IPS-20b (cell line): Measurements from ENCODE around the gene VPS13A.
"Not testable (repeated sequence)": the region's sequence is repeated elsewhere in the genome, so short reads cannot be mapped to it uniquely, and the experiment has no call there.

Source experiments
- H3K27ac ChIP-seq: one replicate; pipeline ENCODE4 v1.5.1; 2013; ENCODE audit warnings: low read length
- H3K27me3 ChIP-seq: 2 replicates; pipeline ENCODE4 v1.6.1; 2013; ENCODE audit warnings: mild to moderate bottlenecking, low read length, inconsistent platforms; ENCODE audit not compliant: insufficient read depth
- H3K36me3 ChIP-seq: 2 replicates; pipeline ENCODE4 v1.6.1; 2013; ENCODE audit warnings: low read depth, mild to moderate bottlenecking, inconsistent platforms, low read length, moderate library complexity; ENCODE audit not compliant: insufficient read depth
- H3K4me1 ChIP-seq: 2 replicates; pipeline ENCODE4 v1.6.1; 2013; ENCODE audit warnings: mild to moderate bottlenecking, control low read depth, inconsistent platforms, low read length, moderate library complexity; ENCODE audit not compliant: insufficient read depth
- H3K4me3 ChIP-seq: 2 replicates; pipeline ENCODE4 v1.5.1; 2013; ENCODE audit warnings: mild to moderate bottlenecking, low read length, inconsistent platforms
- H3K9ac ChIP-seq: 2 replicates; pipeline ENCODE4 v1.6.1; 2013; ENCODE audit warnings: low read depth, mild to moderate bottlenecking, inconsistent platforms, low read length, moderate library complexity
- H3K9me3 ChIP-seq: 2 replicates; pipeline ENCODE4 v1.6.1; 2013; ENCODE audit warnings: mild to moderate bottlenecking, low read depth, low read length, inconsistent platforms; ENCODE audit not compliant: insufficient read depth

VPS13A gene

DNA sequence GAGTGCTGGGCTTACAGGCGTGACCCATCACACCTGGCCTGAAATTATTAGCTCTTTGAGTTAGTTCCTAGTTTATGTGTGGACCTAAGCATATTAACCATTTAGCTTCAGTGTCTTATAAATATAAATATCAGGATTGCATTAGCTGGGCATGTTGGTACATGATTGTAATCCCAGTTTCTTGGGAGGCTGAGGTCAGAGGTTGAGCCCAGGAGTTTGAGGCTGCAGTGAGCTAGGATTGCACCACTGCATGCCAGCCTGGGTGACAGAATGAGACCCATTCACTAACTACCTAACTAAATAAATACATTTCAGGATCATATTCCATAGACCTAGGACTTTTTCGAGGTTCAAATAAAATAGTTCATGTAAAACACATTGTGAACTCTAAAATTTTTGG lies 129.8 kb downstream of the VPS13A start:
- H3K27ac ChIP-seq, result no peak overlapping the region

GRCh38 chr9:77316058-77316457 lies 138.7 kb downstream of the VPS13A start:
- no peak overlapping the region for H3K9ac ChIP-seq
- H3K4me1 ChIP-seq, result no peaks in the 10 kb centered on the region
- H3K9me3 ChIP-seq, result no peaks in the 10 kb centered on the region
- no peaks in the 10 kb centered on the region for H3K27me3 ChIP-seq
- no peak overlapping the region for H3K27ac ChIP-seq
- H3K36me3 ChIP-seq, result peaks cover 52% of the 10 kb centered on the region
- no peak overlapping the region for H3K4me3 ChIP-seq

More for the DNA sequence above, 129.8 kb downstream of the VPS13A start:
- Histone ChIP-seq H3K9me3 (no peaks in the 10 kb centered on the region), H3K27me3 (no peaks in the 10 kb centered on the region), H3K9ac (no peak overlapping the region), H3K4me1 (no peaks in the 10 kb centered on the region), H3K4me3 (no peak overlapping the region), H3K36me3 (peaks cover 12% of the 10 kb centered on the region; the same call in 1 of the 2 replicates)

DNA sequence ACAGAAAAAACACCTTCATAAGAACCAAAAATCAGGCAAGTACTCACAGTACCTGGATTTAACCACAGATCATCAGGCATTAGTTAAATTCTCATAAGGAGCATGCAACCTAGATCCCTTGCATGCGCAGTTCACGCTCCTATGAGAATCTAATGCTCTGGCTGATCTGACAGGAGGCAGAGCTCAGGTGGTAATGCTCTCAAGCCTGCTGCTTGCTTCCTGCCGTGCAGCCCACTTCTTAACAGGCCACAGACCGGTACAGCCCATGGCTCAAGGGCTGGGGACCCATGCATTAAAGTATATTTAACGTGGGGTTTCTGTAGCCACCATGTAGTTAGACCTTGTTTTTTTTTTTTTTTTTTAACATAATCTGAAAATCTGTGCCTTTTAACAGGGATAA lies 147.7 kb downstream of the VPS13A start:
- Histone ChIP-seq H3K27me3 (no peaks in the 10 kb centered on the region), H3K9me3 (no peaks in the 10 kb centered on the region), H3K27ac (no peak overlapping the region), H3K4me1 (no peaks in the 10 kb centered on the region), H3K9ac (no peak overlapping the region), H3K4me3 (no peak overlapping the region), H3K36me3 (peaks cover 37% of the 10 kb centered on the region)

GRCh38 chr9:77328102-77328501 lies 150.8 kb downstream of the VPS13A start:
- Histone ChIP-seq H3K4me1 (no peaks in the 10 kb centered on the region), H3K4me3 (no peak overlapping the region), H3K27ac (no peak overlapping the region), H3K27me3 (no peaks in the 10 kb centered on the region), H3K9me3 (no peaks in the 10 kb centered on the region), H3K36me3 (peaks cover 22% of the 10 kb centered on the region), H3K9ac (no peak overlapping the region)

GRCh38 chr9:77370064-77370463 lies 192.7 kb downstream of the VPS13A start:
- Histone ChIP-seq H3K27me3 (no peaks in the 10 kb centered on the region), H3K9me3 (no peaks in the 10 kb centered on the region), H3K36me3 (peaks cover 41% of the 10 kb centered on the region), H3K4me3 (no peak overlapping the region), H3K9ac (no peak overlapping the region), H3K27ac (no peak overlapping the region), H3K4me1 (no peaks in the 10 kb centered on the region)

GRCh38 chr9:77374266-77374665 lies 196.9 kb downstream of the VPS13A start:
- Histone ChIP-seq H3K27ac (no peak overlapping the region), H3K27me3 (no peaks in the 10 kb centered on the region), H3K4me3 (no peak overlapping the region), H3K9me3 (no peaks in the 10 kb centered on the region), H3K36me3 (peaks cover 21% of the 10 kb centered on the region), H3K9ac (no peak overlapping the region), H3K4me1 (no peaks in the 10 kb centered on the region)

- Histone ChIP-seq H3K9ac (no peak overlapping the region), H3K27ac (no peak overlapping the region), H3K9me3 (no peaks in the 10 kb centered on the region), H3K36me3 (peaks cover 4% of the 10 kb centered on the region), H3K4me1 (no peaks in the 10 kb centered on the region), H3K27me3 (no peaks in the 10 kb centered on the region), H3K4me3 (no peak overlapping the region)
Observed at GRCh38 chr9:77375956-77376532, 198.7 kb downstream of the VPS13A start.

- Histone ChIP-seq H3K27me3 (no peaks in the 10 kb centered on the region), H3K4me3 (no peak overlapping the region), H3K27ac (no peak overlapping the region), H3K36me3 (peaks cover 10% of the 10 kb centered on the region; the same call in 1 of the 2 replicates), H3K9ac (no peak overlapping the region), H3K4me1 (no peaks in the 10 kb centered on the region), H3K9me3 (no peaks in the 10 kb centered on the region)
Observed at GRCh38 chr9:77384406-77384805, 207.1 kb downstream of the VPS13A start.

GRCh38 chr9:77386187-77386586 lies 208.9 kb downstream of the VPS13A start:
- Histone ChIP-seq H3K4me1 (no peaks in the 10 kb centered on the region), H3K27ac (no peak overlapping the region), H3K27me3 (no peaks in the 10 kb centered on the region)

DNA sequence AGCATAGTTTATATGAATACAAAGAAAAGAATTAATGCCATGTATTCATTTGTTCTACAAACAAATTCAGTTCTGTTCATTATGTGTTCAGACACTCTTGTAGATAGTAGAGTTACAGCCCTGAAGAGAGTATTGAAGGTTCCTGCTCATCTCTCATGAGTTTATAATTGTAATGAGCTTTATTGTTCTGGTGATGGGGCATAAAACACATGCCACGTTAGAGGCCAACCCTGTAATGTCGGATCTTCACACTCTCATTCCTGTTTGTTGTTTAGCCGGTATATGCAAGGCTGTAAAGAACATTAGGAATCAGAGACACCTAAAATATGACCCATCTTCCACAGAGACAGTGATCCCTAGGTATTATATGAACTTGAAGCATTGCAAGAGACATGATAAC lies 214.5 kb downstream of the VPS13A start:
- H3K36me3 ChIP-seq, result peaks cover 4% of the 10 kb centered on the region; the same call in 1 of the 2 replicates
- H3K4me1 ChIP-seq, result no peaks in the 10 kb centered on the region
- H3K4me3 ChIP-seq, result no peak overlapping the region
- no peak overlapping the region for H3K27ac ChIP-seq
- no peaks in the 10 kb centered on the region for H3K27me3 ChIP-seq
- H3K9ac ChIP-seq, result no peak overlapping the region
- no peaks in the 10 kb centered on the region for H3K9me3 ChIP-seq

More at GRCh38 chr9:77386187-77386586, 208.9 kb downstream of the VPS13A start:
- H3K4me3 ChIP-seq, result no peak overlapping the region
- peaks cover 10% of the 10 kb centered on the region for H3K36me3 ChIP-seq
- no peaks in the 10 kb centered on the region for H3K9me3 ChIP-seq
- no peak overlapping the region for H3K9ac ChIP-seq

DNA sequence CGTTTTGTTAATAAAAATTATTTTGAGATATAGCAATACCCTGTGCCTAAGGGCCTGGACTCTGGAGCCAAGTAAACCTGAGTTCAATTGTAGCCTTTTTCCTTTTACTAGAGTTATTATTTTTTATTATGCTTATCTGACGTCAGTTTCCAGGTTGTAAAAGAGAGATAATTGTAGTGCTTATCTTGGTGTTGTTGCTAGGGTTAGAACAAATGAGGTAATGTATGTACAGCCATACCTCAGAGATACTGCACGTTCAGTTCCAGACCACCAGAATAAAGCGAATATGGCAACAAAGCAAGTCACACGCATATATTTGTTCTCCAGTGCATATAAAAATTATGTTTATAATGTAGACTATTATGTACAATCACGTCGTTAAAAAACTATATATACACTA lies 215.0 kb downstream of the VPS13A start:
- Histone ChIP-seq H3K9me3 (no peaks in the 10 kb centered on the region), H3K36me3 (peaks cover 4% of the 10 kb centered on the region; the same call in 1 of the 2 replicates), H3K27me3 (no peaks in the 10 kb centered on the region), H3K4me1 (no peaks in the 10 kb centered on the region), H3K9ac (no peak overlapping the region), H3K4me3 (no peak overlapping the region), H3K27ac (no peak overlapping the region)

DNA sequence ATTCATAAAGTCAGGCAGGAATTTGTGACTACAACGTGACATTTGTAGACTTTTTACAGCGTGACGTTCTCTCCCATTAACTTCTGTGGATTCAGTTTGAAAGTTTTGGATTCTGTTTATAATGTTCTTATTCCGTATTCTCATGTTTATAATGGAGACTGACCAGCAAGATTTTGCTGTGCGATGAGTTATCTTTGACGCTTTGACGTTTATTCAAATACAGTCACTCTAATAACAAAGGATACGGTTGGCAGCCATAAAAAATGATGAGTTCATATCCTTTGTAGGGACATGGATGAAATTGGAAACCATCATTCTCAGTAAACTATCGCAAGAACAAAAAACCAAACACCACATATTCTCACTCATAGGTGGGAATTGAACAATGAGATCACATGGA lies 221.2 kb downstream of the VPS13A start:
- not testable (repeated sequence) for H3K36me3 ChIP-seq, H3K27me3 ChIP-seq, H3K9ac ChIP-seq, H3K4me3 ChIP-seq, H3K4me1 ChIP-seq, H3K27ac ChIP-seq, H3K9me3 ChIP-seq
